ENCODE data around the gene CHI3L2.

GRCh38 chr1:111199329-111199728 lies 28.2 kb upstream of the CHI3L2 start:
- TF ChIP-seq RHOXF2B (CRISPR knock-in tag; conservative IDR thresholded peaks at IDR 0.05) (no peak), POLR2A (conservative IDR thresholded peaks at IDR 0.05) (no peak), EZH2 (IDR thresholded peaks at IDR 0.05; ENCODE audit: borderline replicate concordance, low read depth, low read length) (no peak), ZNF354B (CRISPR knock-in tag; IDR thresholded peaks at IDR 0.05) (no peak)
